Progenitor cell of endocrine pancreas (in vitro differentiated cells): ENCODE data around the gene METRN. TPM values are rescaled to one million over a fixed set of nuclear protein-coding genes. Genes with fewer than 3 reads are reported as not detected.

Experiments
- DNase-seq: peaks from one replicate; pipeline ENCODE4 v3.0.0; 2021; ENCODE audit warnings: low spot score; ENCODE audit not compliant: unreplicated experiment
- H3K27ac Mint-ChIP-seq: 2 replicates; pipeline ENCODE4 v1.8.0; 2021; ENCODE audit warnings: mild to moderate bottlenecking, moderate library complexity, mixed read lengths
- H3K27me3 Mint-ChIP-seq: 2 replicates; pipeline ENCODE4 v1.8.0; 2021; ENCODE audit warnings: mixed read lengths
- H3K36me3 Mint-ChIP-seq: 2 replicates; pipeline ENCODE4 v1.8.0; 2022; ENCODE audit warnings: mixed read lengths; ENCODE audit not compliant: insufficient read depth
- H3K4me1 Mint-ChIP-seq: 2 replicates; pipeline ENCODE4 v1.8.0; 2021; ENCODE audit warnings: low read depth, mixed read lengths
- H3K4me3 Mint-ChIP-seq: 2 replicates; pipeline ENCODE4 v1.8.0; 2021; ENCODE audit warnings: low read depth, mild to moderate bottlenecking, moderate library complexity, mixed read lengths
- H3K9me3 Mint-ChIP-seq: 2 replicates; pipeline ENCODE4 v1.8.0; 2021; ENCODE audit warnings: low read depth, mixed read lengths
- CTCF ChIP-seq: fragments of 200-600 bp; sonication (generic); IDR thresholded peaks from one replicate; pipeline ENCODE4 v1.5.0; 2021; ENCODE audit warnings: antibody characterized with exemption, mild to moderate bottlenecking; ENCODE audit not compliant: unreplicated experiment
- total RNA-seq: library from RNA; stranded (reverse); gene quantifications from 2 replicates; pipeline ENCODE4 v1.2.1, GENCODE V29; 2021

Gene METRN
- total RNA-seq, 1 donor from 2014 or later = 107 TPM

DNA sequence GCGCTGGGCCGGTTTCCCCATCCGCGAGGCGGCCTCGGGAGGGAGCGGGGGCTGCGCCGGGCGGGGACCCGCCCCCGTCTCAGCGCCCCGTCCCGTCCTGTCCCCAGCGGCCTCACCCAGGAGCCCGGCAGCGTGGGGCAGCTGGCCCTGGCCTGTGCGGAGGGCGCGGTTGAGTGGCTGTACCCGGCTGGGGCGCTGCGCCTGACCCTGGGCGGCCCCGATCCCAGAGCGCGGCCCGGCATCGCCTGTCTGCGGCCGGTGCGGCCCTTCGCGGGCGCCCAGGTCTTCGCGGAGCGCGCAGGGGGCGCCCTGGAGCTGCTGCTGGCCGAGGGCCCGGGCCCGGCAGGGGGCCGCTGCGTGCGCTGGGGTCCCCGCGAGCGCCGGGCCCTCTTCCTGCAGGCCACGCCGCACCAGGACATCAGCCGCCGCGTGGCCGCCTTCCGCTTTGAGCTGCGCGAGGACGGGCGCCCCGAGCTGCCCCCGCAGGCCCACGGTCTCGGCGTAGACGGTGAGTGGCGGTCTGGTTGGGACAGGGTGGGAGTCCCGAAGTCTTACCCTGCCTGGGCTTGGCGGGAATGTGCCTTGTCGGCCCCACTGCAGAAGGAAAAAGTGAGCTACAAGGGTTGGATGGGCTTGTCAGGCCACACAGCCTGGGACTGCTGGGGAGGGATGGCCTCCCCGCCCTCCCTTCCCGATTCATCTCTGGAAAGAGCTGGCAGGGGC is 720 bp downstream of the METRN start:
- H3K4me1 Mint-ChIP-seq = peaks cover 12% of the 10 kb centered on the region
- H3K27me3 Mint-ChIP-seq = peaks cover 5% of the 10 kb centered on the region
- H3K4me3 Mint-ChIP-seq = peak overlapping the region; percentile 74
- peak; percentile 51 for TF ChIP-seq CTCF
- no peaks in the 10 kb centered on the region for H3K36me3 Mint-ChIP-seq
- H3K9me3 Mint-ChIP-seq = no peaks in the 10 kb centered on the region
- H3K27ac Mint-ChIP-seq = peak overlapping the region; percentile 54
- no peak for DNase-seq

GRCh38 chr16:716200-716568 is 1.3 kb downstream of the METRN start:
- H3K4me3 Mint-ChIP-seq = peak overlapping the region; percentile 74
- DNase-seq = peak; percentile 57
- TF ChIP-seq CTCF = no peak
- peaks cover 12% of the 10 kb centered on the region for H3K4me1 Mint-ChIP-seq
- H3K36me3 Mint-ChIP-seq = no peaks in the 10 kb centered on the region
- H3K9me3 Mint-ChIP-seq = no peaks in the 10 kb centered on the region
- H3K27me3 Mint-ChIP-seq = peaks cover 5% of the 10 kb centered on the region
- peak overlapping the region; percentile 54 for H3K27ac Mint-ChIP-seq

DNA sequence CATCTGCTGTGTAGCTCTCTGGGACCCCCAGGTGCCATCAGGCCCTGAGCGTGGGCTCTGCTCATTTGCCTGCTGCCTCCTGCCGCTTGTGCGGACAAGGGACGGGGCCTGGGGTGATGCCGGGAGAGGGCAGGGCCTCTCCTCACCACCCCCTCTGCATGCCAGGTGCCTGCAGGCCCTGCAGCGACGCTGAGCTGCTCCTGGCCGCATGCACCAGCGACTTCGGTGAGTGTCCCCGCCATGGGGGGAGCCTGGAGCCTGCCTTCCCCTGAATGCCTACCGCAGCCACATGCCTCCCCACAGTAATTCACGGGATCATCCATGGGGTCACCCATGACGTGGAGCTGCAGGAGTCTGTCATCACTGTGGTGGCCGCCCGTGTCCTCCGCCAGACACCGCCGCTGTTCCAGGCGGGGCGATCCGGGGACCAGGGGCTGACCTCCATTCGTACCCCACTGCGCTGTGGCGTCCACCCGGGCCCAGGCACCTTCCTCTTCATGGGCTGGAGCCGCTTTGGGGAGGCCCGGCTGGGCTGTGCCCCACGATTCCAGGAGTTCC is 1.9 kb downstream of the METRN start:
- no peaks in the 10 kb centered on the region for H3K9me3 Mint-ChIP-seq
- H3K4me3 Mint-ChIP-seq = peak overlapping the region; percentile 74
- no peaks in the 10 kb centered on the region for H3K36me3 Mint-ChIP-seq

DNA sequence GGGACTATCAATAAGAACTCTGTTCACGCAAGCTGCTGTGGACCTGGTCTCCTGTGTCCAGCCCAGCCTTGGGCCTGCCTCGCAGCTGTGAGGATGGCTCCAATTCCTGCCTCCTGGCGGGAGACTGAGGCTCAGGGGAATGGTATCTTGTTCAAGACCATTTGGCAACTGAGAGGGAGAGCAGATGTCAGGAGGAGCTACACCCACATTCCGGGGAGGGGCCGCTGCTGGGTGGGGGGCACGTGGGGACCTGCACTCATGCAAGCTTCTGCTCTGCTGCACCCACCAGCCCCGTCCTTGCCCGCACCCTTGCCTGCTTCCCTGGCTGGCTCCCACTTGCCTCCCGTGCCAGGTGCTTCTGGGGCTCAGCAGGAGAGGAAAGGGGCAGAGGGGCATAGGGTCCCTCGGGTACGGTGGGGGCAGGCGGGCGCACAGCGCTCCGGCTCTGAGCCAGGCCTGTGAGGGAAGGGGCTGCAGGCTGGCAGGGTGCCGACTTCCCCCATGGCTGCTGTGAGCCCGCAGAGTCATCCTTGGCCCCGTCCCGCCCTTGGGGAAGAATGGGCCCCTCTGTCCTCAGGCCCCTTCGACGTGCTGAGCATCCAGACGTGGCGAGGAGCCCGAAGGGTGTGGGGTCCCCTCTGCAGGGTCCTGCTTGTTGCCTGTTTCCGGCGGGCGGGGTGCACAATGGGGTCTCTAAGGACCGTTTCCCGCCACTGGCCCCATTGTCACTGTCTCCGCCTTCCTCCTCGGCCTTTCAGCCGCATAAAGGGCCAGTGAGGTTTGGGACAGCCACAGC is 2.7 kb downstream of the METRN start:
- H3K27ac Mint-ChIP-seq = no peak overlapping the region
- peaks cover 3% of the 10 kb centered on the region for H3K27me3 Mint-ChIP-seq

More for the DNA sequence above, 1.9 kb downstream of the METRN start:
- Mint-ChIP-seq H3K27ac (no peak overlapping the region), H3K27me3 (peaks cover 5% of the 10 kb centered on the region), H3K4me1 (peaks cover 12% of the 10 kb centered on the region)
- TF ChIP-seq CTCF = no peak
- no peak for DNase-seq

More for the DNA sequence above, 2.7 kb downstream of the METRN start:
- Mint-ChIP-seq H3K9me3 (no peaks in the 10 kb centered on the region), H3K4me3 (no peak overlapping the region), H3K36me3 (no peaks in the 10 kb centered on the region), H3K4me1 (peaks cover 12% of the 10 kb centered on the region)
- TF ChIP-seq CTCF = no peak
- no peak for DNase-seq
